ENCODE measurements around the gene EPN3.

The EPN3 gene

GRCh38 chr17:50534979-50535326, 2.4 kb downstream of the EPN3 start:
- TF ChIP-seq CTCF (conservative IDR thresholded peaks at IDR 0.05; ENCODE audit: low read depth) = no peak
- peak overlapping the region; percentile 93 for H3K27ac ChIP-seq
- no peak for DNase-seq (ENCODE audit: low spot score)
- ChIA-PET CTCF (no interaction called here), POLR2A (ENCODE audit: low non-redundant PET) (no interaction called here)

- ChIA-PET CTCF (interaction anchor here (0.8 kb wide), 1 partner anchor 56 kb away, joined by 3 read pairs; no protein-coding TSS in a partner anchor), POLR2A (ENCODE audit: low non-redundant PET) (interaction anchor here (0.6 kb wide), 1 partner anchor 11 kb away, joined by 3 read pairs; no protein-coding TSS in a partner anchor)
- no peak for DNase-seq (ENCODE audit: low spot score)
- H3K27ac ChIP-seq = peak overlapping the region; percentile 93
- TF ChIP-seq CTCF (conservative IDR thresholded peaks at IDR 0.05; ENCODE audit: low read depth) = no peak
Measured at GRCh38 chr17:50535407-50535806, 2.9 kb downstream of the EPN3 start.

- no peak for TF ChIP-seq CTCF (conservative IDR thresholded peaks at IDR 0.05; ENCODE audit: low read depth)
- no peak for DNase-seq (ENCODE audit: low spot score)
- ChIA-PET CTCF (interaction anchor here (1.2 kb wide), 1 partner anchor 58 kb away, joined by 3 read pairs; no protein-coding TSS in a partner anchor), POLR2A (ENCODE audit: low non-redundant PET) (no interaction called here)
- H3K27ac ChIP-seq = no peak overlapping the region
Measured at GRCh38 chr17:50536683-50537646, 4.4 kb downstream of the EPN3 start.

GRCh38 chr17:50537721-50538548, 5.4 kb downstream of the EPN3 start:
- CTCF ChIA-PET = interaction anchor here (0.6 to 1.2 kb wide), 2 partner anchors 55 to 59 kb away, joined by 3 read pairs; no protein-coding TSS in a partner anchor
- POLR2A ChIA-PET (ENCODE audit: low non-redundant PET) = no interaction called here
- H3K27ac ChIP-seq = peak overlapping the region; percentile 83
- TF ChIP-seq CTCF (conservative IDR thresholded peaks at IDR 0.05; ENCODE audit: low read depth) = no peak
- no peak for DNase-seq (ENCODE audit: low spot score)

GRCh38 chr17:50538549-50539410, 6.2 kb downstream of the EPN3 start:
- ChIA-PET POLR2A (ENCODE audit: low non-redundant PET) (no interaction called here), CTCF (interaction anchor here (0.6 kb wide), 1 partner anchor 56 kb away, joined by 3 read pairs; no protein-coding TSS in a partner anchor)
- DNase-seq (ENCODE audit: low spot score) = no peak
- peak overlapping the region; percentile 83 for H3K27ac ChIP-seq
- no peak for TF ChIP-seq CTCF (conservative IDR thresholded peaks at IDR 0.05; ENCODE audit: low read depth)

Data from RWPE1 (cell line).